ENCODE results near the gene ABCD1. TPM values are rescaled to one million over a fixed set of nuclear protein-coding genes. Genes with fewer than 3 reads are reported as not detected.
"Not testable (repeated sequence)": the region's sequence is repeated elsewhere in the genome, so short reads cannot be mapped to it uniquely, and the experiment has no call there.

The ABCD1 gene
- total and polyA plus RNA-seq, 12 donors, result 9.3 to 24.2 (median 14.4) TPM

GRCh38 chrX:153701706-153702105, 22.9 kb upstream of the ABCD1 start:
- ATAC-seq, result no peak
- 93 to 95% methylated on average over 7 to 11 of the region's 12 CpGs for WGBS, 2 donors
- DNase-seq, result no peak
- Histone ChIP-seq H3K4me1 (peaks cover 0 to 37% (median 0%) of the 10 kb centered on the region in 9 donors), H3K9me3 (no peaks in the 10 kb centered on the region), H3K4me3 (no peak overlapping the region), H3K27ac (peak overlapping the region in 3 of 10 donors; percentile 74 to 84 (median 78)), H3K36me3 (peaks cover 0 to 50% (median 0%) of the 10 kb centered on the region in 9 donors), H3K27me3 (peaks cover 0 to 4% (median 0%) of the 10 kb centered on the region in 7 donors)
- intact Hi-C loops (cut with DNase I), result no loop called here
- TF ChIP-seq, protein P1, sequence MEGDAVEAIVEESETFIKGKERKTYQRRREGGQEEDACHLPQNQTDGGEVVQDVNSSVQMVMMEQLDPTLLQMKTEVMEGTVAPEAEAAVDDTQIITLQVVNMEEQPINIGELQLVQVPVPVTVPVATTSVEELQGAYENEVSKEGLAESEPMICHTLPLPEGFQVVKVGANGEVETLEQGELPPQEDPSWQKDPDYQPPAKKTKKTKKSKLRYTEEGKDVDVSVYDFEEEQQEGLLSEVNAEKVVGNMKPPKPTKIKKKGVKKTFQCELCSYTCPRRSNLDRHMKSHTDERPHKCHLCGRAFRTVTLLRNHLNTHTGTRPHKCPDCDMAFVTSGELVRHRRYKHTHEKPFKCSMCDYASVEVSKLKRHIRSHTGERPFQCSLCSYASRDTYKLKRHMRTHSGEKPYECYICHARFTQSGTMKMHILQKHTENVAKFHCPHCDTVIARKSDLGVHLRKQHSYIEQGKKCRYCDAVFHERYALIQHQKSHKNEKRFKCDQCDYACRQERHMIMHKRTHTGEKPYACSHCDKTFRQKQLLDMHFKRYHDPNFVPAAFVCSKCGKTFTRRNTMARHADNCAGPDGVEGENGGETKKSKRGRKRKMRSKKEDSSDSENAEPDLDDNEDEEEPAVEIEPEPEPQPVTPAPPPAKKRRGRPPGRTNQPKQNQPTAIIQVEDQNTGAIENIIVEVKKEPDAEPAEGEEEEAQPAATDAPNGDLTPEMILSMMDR (IDR thresholded peaks at IDR 0.05), result no peak

- 79 to 80% methylated on average over 22 to 23 of the region's 23 CpGs for WGBS, 2 donors
- H3K4me3 ChIP-seq, result no peak overlapping the region
- ATAC-seq (no peak), DNase-seq (no peak)
- peak overlapping the region in 5 of 10 donors; percentile 25 to 77 (median 35) for H3K27ac ChIP-seq
- H3K27me3 ChIP-seq, result peaks cover 0 to 4% (median 0%) of the 10 kb centered on the region in 7 donors
- peaks cover 0 to 50% (median 0%) of the 10 kb centered on the region in 9 donors for H3K36me3 ChIP-seq
- H3K9me3 ChIP-seq, result no peaks in the 10 kb centered on the region
- H3K4me1 ChIP-seq, result peaks cover 0 to 40% (median 0%) of the 10 kb centered on the region in 9 donors
- intact Hi-C loops (cut with DNase I), result no loop called here
- TF ChIP-seq, protein P1 (IDR thresholded peaks at IDR 0.05), result no peak
These were observed 22.2 kb upstream of the ABCD1 start for GRCh38 chrX:153702336-153703035.

GRCh38 chrX:153703036-153703370, 21.7 kb upstream of the ABCD1 start:
- ATAC-seq (peak in 2 of 8 donors; percentile 7 to 21), DNase-seq (peak in 1 of 2 donors; percentile 61)
- H3K9me3 ChIP-seq, result no peaks in the 10 kb centered on the region
- 36 to 50% methylated on average over 9 to 16 of the region's 16 CpGs for WGBS, 2 donors
- peaks cover 0 to 5% (median 0%) of the 10 kb centered on the region in 7 donors for H3K27me3 ChIP-seq
- H3K4me3 ChIP-seq, result no peak overlapping the region
- TF ChIP-seq, protein P1 (IDR thresholded peaks at IDR 0.05), result no peak
- intact Hi-C loops (cut with DNase I), result no loop called here
- peaks cover 0 to 50% (median 0%) of the 10 kb centered on the region in 9 donors for H3K36me3 ChIP-seq
- H3K4me1 ChIP-seq, result peaks cover 0 to 42% (median 0%) of the 10 kb centered on the region in 9 donors
- H3K27ac ChIP-seq, result peak overlapping the region in 6 of 10 donors; percentile 25 to 77 (median 42)

GRCh38 chrX:153704021-153704526, 20.6 kb upstream of the ABCD1 start:
- TF ChIP-seq, protein P1 (IDR thresholded peaks at IDR 0.05), result no peak
- Histone ChIP-seq H3K4me3 (no peak overlapping the region), H3K9me3 (no peaks in the 10 kb centered on the region), H3K4me1 (peaks cover 0 to 49% (median 5%) of the 10 kb centered on the region in 9 donors), H3K36me3 (peaks cover 0 to 55% (median 0%) of the 10 kb centered on the region in 9 donors), H3K27me3 (peaks cover 0 to 11% (median 0%) of the 10 kb centered on the region in 7 donors), H3K27ac (peak overlapping the region in 8 of 10 donors; percentile 39 to 87 (median 76))
- DNase-seq, result no peak
- no peak for ATAC-seq
- intact Hi-C loops (cut with DNase I), result no loop called here
- WGBS, 2 donors, result 73 to 85% methylated on average over 18 of the region's 18 CpGs

DNA sequence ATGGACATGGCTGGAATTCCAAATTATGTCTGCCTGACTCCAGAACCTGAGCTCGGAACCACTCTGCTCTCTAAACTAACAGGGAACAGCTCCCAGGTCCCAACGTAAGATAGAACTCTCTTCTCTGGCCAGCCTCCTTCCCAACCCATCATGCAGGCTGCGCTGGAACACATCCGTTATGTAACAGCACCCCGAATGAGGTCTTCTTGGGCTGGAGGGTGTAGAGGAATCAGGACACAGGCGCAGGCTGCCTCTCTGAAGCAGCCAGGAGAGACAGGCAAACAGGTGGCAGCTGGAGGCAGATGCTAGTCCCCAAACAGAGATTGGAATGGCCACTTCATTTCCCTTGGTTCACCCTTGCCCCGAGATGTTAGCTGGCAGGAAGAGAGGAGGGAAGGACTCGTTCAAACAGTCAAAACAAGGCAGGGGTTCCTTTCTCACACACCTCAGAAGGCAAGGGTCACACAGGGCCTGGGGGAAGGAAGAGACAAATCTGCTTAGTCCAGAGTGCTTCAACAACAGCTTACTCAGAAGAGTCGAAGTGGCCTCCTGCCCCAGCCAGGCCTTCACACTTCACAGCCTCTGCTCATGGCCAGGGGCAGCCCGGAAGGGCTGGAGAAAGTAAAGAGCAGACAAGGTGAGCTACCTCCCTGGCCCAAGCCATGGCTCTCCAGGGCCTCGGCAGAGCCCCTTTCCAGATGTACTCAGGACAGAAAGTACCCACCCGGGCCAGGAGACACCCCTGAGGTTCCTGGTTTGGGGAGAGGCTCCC, 19.8 kb upstream of the ABCD1 start:
- WGBS, 2 donors, result 65 to 72% methylated on average over 8 to 10 of the region's 12 CpGs
- H3K27ac ChIP-seq, result peak overlapping the region; percentile 36 to 87 (median 66)
- peak in 1 of 8 donors; percentile 0 for ATAC-seq
- DNase-seq, H3K4me3 ChIP-seq, H3K9me3 ChIP-seq: not testable (repeated sequence)
- H3K36me3 ChIP-seq, result peaks cover 0 to 57% (median 0%) of the 10 kb centered on the region in 9 donors
- H3K27me3 ChIP-seq, result peaks cover 0 to 11% (median 0%) of the 10 kb centered on the region in 7 donors
- intact Hi-C loops (cut with DNase I), result loop anchor here in 1 of 10 donors (5.0 kb wide), 1 partner anchor 108 kb away; the partner anchor contains the start of gene CCNQ
- H3K4me1 ChIP-seq, result peaks cover 0 to 49% (median 5%) of the 10 kb centered on the region in 9 donors

All from heart right ventricle (tissue), 16 donors.